Neutrophil (primary cell): Measurements from ENCODE around the gene RSPH1.

Experiments
- H3K27ac ChIP-seq: fragments of 200-600 bp; sonication (generic); 2 replicates; pipeline ENCODE4 v1.5.1; 2016; ENCODE audit warnings: mild to moderate bottlenecking, moderate library complexity
- H3K27me3 ChIP-seq: fragments of 200-600 bp; sonication (generic); 2 replicates; pipeline ENCODE4 v1.6.0; 2016; ENCODE audit warnings: mild to moderate bottlenecking
- H3K36me3 ChIP-seq: fragments of 200-600 bp; sonication (generic); 2 replicates; pipeline ENCODE4 v1.5.1; 2017
- H3K4me1 ChIP-seq, 2 experiments: fragments of 200-600 bp in 1 of 2; sonication (generic) in 1 of 2; 1 replicate in 1 of 2; 2 replicates in 1 of 2; pipeline versions ENCODE4 v1.5.1 to v1.6.1; 2013 to 2016; ENCODE audit warnings: low read depth in 1 of 2, low read length in 1 of 2, mild to moderate bottlenecking in 1 of 2, moderate library complexity in 1 of 2; ENCODE audit not compliant: control insufficient read depth in 1 of 2, insufficient read depth in 1 of 2
- H3K4me3 ChIP-seq, 2 experiments: fragments of 200-600 bp in 1 of 2; sonication (generic) in 1 of 2; 1 replicate in 1 of 2; 2 replicates in 1 of 2; pipeline ENCODE4 v1.5.1; 2013 to 2016; ENCODE audit warnings: low read depth in 1 of 2, low read length in 1 of 2, mild to moderate bottlenecking in 1 of 2, moderate library complexity in 1 of 2
- H3K9me3 ChIP-seq: fragments of 200-600 bp; sonication (generic); 2 replicates; pipeline ENCODE4 v1.5.1; 2016
- CTCF ChIP-seq: fragments of 200-600 bp; sonication (generic); IDR thresholded peaks from 2 replicates; pipeline ENCODE4 v1.5.1; 2016; ENCODE audit warnings: antibody characterized with exemption

The RSPH1 gene

GRCh38 chr21:42503711-42504110 is 7.7 kb upstream of the RSPH1 start:
- no peak overlapping the region for H3K27ac ChIP-seq
- no peak overlapping the region for H3K4me3 ChIP-seq
- H3K36me3 ChIP-seq, result no peaks in the 10 kb centered on the region
- H3K9me3 ChIP-seq, result no peaks in the 10 kb centered on the region
- H3K4me1 ChIP-seq, result peaks cover 8 to 12% of the 10 kb centered on the region in 2 experiments
- TF ChIP-seq CTCF, result no peak
- no peaks in the 10 kb centered on the region for H3K27me3 ChIP-seq

GRCh38 chr21:42500736-42501135 is 4.7 kb upstream of the RSPH1 start:
- H3K27me3 ChIP-seq, result no peaks in the 10 kb centered on the region
- no peaks in the 10 kb centered on the region for H3K9me3 ChIP-seq
- H3K4me1 ChIP-seq, result peaks cover 14 to 18% of the 10 kb centered on the region in 2 experiments
- no peaks in the 10 kb centered on the region for H3K36me3 ChIP-seq
- H3K27ac ChIP-seq, result no peak overlapping the region
- H3K4me3 ChIP-seq, result no peak overlapping the region
- no peak for TF ChIP-seq CTCF

- H3K9me3 ChIP-seq, result no peaks in the 10 kb centered on the region
- peaks cover 19 to 22% of the 10 kb centered on the region in 2 experiments for H3K4me1 ChIP-seq
- H3K27ac ChIP-seq, result no peak overlapping the region
- no peaks in the 10 kb centered on the region for H3K27me3 ChIP-seq
- TF ChIP-seq CTCF, result no peak
- H3K36me3 ChIP-seq, result no peaks in the 10 kb centered on the region
- H3K4me3 ChIP-seq, result no peak overlapping the region
Observed at GRCh38 chr21:42500225-42500624, 4.2 kb upstream of the RSPH1 start.

GRCh38 chr21:42499444-42500112 is 3.6 kb upstream of the RSPH1 start:
- Histone ChIP-seq H3K36me3 (no peaks in the 10 kb centered on the region), H3K27me3 (no peaks in the 10 kb centered on the region), H3K9me3 (no peaks in the 10 kb centered on the region), H3K4me1 (peaks cover 19 to 22% of the 10 kb centered on the region in 2 experiments), H3K4me3 (no peak overlapping the region), H3K27ac (no peak overlapping the region)
- TF ChIP-seq CTCF, result no peak

GRCh38 chr21:42498012-42498411 is 2.0 kb upstream of the RSPH1 start:
- Histone ChIP-seq H3K27me3 (no peaks in the 10 kb centered on the region), H3K36me3 (no peaks in the 10 kb centered on the region), H3K9me3 (no peaks in the 10 kb centered on the region), H3K4me1 (peaks cover 15 to 17% of the 10 kb centered on the region in 2 experiments), H3K4me3 (no peak overlapping the region), H3K27ac (no peak overlapping the region)
- no peak for TF ChIP-seq CTCF
